ENCODE results near the gene PHB1.

PHB1 gene

GRCh38 chr17:49456183-49456965 lies 41.7 kb upstream of the PHB1 start:
- peak; percentile 71 to 89 for DNase-seq (ENCODE audit: low read depth in 2 of 2)
- TF ChIP-seq CTCF (IDR thresholded peaks at IDR 0.05; ENCODE audit: low read depth, low read length): no peak
- H3K4me3 ChIP-seq (replicated peaks in 1 of 2; ENCODE audit: low read depth in 2 of 2, low read length in 2 of 2): no peak overlapping the region

GRCh38 chr17:49455272-49455861 lies 40.7 kb upstream of the PHB1 start:
- DNase-seq (ENCODE audit: low read depth in 2 of 2): no peak
- TF ChIP-seq CTCF (IDR thresholded peaks at IDR 0.05; ENCODE audit: low read depth, low read length): no peak
- no peak overlapping the region for H3K4me3 ChIP-seq (replicated peaks in 1 of 2; ENCODE audit: low read depth in 2 of 2, low read length in 2 of 2)

GRCh38 chr17:49454050-49454449 lies 39.4 kb upstream of the PHB1 start:
- no peak overlapping the region for H3K4me3 ChIP-seq (replicated peaks in 1 of 2; ENCODE audit: low read depth in 2 of 2, low read length in 2 of 2)
- no peak for TF ChIP-seq CTCF (IDR thresholded peaks at IDR 0.05; ENCODE audit: low read depth, low read length)
- peak; percentile 20 to 21 for DNase-seq (ENCODE audit: low read depth in 2 of 2)

- no peak for TF ChIP-seq CTCF (IDR thresholded peaks at IDR 0.05; ENCODE audit: low read depth, low read length)
- H3K4me3 ChIP-seq (replicated peaks in 1 of 2; ENCODE audit: low read depth in 2 of 2, low read length in 2 of 2): no peak overlapping the region
These were observed 38.0 kb upstream of the PHB1 start for GRCh38 chr17:49452661-49453060.

GRCh38 chr17:49452201-49452600 lies 37.5 kb upstream of the PHB1 start:
- TF ChIP-seq CTCF (IDR thresholded peaks at IDR 0.05; ENCODE audit: low read depth, low read length): no peak
- no peak overlapping the region for H3K4me3 ChIP-seq (replicated peaks in 1 of 2; ENCODE audit: low read depth in 2 of 2, low read length in 2 of 2)
- DNase-seq (ENCODE audit: low read depth in 2 of 2): no peak

More at GRCh38 chr17:49452661-49453060, 38.0 kb upstream of the PHB1 start:
- no peak for DNase-seq (ENCODE audit: low read depth in 2 of 2)

- H3K4me3 ChIP-seq (replicated peaks in 1 of 2; ENCODE audit: low read depth in 2 of 2, low read length in 2 of 2): no peak overlapping the region
- no peak for TF ChIP-seq CTCF (IDR thresholded peaks at IDR 0.05; ENCODE audit: low read depth, low read length)
- DNase-seq (ENCODE audit: low read depth in 2 of 2): peak; percentile 18 to 35
These were observed 36.1 kb upstream of the PHB1 start for GRCh38 chr17:49450735-49451134.

Measured in cardiac fibroblast (primary cell).